ENCODE results near the gene RNF208.

Gene RNF208

DNA sequence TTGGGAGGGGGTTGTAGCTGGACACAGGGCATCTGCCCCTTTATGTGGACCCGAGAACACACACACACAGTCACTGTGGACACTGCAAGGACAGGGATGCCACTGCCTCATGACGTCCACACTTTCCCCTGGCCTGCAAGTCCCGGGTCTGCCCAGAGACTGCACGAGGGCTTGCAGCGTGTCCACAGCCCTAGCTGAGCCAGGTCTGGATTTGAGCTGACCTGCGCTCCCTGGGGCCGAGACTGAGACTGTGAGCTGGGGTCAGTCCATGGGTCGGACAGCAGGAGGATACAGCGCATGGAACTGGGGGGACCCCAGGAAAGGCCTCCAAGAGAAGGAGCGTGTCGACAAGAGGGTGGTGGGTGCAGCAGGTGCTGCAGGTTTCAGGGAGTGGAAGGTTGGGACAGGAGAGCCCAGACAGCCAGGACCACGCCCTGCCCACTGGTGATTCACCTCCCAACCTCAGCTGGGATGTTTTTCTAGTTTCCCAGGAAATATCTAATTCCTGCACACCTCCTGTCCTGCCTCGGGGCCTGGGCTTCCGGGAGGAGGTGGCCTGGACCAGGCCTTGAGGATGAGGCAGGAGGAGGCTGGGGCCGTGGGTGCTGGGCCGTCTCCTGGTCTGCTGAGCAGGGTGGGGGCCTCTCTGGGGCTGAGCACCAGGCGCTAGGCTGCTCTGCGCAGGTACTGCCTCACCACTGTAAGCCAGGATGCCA lies 4.5 kb upstream of the RNF208 start:
- DNase-seq: no peak

DNA sequence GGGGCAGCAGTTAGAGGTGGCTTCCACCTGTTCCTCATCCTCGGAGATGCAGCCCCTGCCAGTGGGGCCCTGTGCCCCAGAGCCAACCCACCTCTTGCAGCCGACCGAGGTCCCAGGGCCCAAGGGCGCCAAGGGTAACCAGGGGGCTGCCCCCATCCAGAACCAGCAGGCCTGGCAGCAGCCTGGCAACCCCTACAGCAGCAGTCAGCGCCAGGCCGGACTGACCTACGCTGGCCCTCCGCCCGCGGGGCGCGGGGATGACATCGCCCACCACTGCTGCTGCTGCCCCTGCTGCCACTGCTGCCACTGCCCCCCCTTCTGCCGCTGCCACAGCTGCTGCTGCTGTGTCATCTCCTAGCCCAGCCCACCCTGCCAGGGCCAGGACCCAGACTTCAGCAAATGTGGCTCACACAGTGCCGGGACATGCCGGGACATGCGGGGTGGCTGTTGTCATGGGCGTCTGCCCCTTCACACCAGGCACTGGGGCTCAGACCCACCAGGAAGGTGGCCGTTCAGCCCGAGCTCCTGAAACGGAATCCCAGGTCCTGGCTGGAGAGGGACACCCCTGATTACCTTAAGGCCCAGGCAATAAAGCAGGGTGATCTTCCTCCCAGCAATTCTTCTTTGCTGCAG lies 3.8 kb upstream of the RNF208 start:
- DNase-seq: no peak

DNA sequence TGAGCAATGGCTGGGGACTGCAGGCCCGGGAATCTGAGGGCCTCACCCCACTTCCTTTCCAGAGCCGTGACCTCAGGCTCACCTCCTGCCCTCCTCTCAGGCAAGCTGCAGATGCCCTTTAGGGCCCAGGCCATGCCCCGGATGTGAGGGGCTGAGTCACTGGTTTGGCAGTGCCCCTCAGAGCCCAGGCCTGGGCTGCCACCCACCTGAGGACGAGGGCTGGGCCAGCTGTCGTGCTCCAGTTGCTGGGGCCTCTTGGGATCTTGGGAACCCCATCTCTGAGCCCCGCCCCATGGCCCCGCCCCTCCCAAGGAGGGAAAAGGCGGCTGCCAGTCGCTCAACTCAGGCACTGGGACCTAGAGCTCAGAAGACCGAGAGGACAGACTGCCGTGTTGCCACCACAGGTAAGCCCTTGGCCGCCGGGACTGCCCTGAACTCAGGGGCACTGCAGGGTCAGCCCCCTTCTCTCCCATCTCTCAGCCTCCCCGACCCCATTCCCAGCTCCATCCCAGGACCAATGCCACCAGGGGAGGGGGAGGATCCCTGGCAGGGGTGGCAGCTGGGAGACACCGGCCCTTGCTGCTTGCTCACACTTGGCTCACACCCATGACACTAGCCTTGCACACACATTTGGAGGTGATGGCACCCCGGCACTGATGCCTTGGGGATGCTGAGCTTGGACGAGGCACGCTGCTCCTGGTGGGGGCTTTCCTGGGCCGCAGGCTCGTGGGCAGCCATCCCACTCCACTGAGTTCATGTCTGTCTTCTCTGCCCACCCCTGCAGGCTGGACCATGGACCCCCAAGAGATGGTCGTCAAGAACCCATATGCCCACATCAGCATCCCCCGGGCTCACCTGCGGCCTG lies 3.0 kb upstream of the RNF208 start, which contains the start of gene CYSRT1:
TSS of gene CYSRT1 (plus strand) at position 345 of the 865 bp plus-strand sequence. CDS start at position 793, 448 bp downstream.
- DNase-seq: no peak

DNA sequence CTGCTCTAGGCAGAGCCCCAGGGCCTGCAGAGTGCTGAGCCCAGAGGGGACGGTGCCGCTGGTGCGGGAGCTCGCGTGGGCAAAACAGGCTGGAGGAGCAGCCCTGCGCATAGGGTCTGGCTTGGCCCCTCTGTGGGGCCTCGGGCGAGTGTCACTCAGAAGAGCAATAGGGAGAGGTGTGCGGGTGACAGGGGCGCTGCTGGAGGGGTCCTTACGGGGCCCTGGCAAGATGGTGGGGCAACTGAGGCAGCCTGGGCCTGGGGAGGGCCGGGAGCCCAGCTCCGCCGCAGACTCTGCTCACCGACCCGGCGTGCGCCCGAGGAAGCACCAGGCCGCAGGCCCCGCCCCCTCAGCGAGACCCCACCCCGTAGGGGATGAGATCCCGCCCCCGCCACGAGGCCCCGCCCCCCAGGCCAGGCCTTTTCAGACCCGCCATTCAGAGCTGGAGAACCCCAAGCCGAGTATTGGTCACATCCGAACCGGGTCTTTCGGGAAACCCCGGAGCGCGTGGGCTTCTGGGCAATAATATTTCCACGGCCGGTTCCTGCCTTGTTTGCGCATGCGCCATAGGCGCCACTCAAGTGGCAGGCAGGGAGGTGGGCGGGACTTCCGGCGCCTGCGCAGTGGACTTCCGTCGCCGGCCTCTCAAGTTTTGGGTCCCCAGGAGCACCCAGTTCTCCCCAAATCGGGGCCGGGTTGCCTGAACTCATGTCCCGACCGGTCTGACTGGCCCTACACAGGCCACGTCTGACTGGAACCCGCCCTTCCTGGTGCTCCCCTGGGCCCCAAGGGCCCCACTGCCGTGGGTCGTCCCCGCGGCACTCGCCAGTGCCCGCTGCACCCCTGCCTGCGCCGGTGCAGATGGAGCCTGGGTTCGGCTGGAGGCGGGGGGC lies 1.3 kb upstream of the RNF208 start:
- DNase-seq: peak; percentile 99

DNA sequence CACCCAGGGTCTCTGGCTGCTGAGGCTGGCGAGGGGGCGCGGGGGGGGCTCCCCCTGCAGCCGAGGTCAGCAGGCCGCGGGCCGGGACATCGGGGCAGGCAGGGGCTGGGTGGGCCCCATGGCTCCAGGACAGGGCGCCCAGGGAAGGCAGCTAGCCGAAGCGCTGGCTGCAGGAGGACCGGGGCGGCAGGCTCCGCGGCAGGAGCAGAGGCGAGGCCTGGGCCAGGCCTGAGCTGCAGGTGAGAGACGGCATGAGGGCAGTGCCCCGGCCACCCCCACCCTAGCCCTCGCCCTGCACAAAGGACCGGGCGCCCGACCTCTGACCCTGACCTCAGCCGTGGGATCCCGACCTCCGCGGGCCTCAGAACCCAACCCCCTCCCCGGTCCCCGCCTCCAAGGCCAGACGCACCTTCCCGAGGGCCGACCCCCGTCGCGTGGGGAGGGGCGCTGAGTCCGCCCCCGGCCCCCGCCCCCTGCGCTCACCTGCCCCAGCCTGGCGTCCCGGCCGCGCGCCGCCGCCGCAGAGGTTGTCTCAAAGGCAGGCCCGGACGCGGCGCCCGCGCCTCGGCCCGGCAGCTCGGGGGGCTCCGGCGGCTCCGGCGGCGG lies 431 bp downstream of the RNF208 start:
- no peak for DNase-seq

DNA sequence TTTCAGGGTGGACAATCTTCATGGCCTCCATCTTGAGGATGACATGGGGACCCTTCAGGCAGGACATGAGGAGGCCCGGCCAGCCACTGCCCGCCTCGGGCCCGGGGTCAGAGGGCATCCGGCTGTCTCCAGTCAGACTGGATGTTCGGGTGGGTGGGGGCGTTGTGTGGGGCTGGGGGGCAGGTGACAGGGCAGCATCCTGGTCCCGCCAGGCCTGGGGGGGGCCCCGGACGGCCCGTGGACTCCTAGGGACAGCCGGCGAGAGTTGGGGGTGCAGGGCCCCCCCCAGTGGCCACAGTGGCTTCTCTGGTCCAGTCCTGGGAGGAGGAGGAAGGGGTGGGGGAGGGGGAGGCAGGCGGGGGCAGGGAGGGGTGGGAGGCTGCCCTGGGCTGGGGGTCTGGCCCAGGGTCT lies 940 bp downstream of the RNF208 start:
- DNase-seq: no peak

DNA sequence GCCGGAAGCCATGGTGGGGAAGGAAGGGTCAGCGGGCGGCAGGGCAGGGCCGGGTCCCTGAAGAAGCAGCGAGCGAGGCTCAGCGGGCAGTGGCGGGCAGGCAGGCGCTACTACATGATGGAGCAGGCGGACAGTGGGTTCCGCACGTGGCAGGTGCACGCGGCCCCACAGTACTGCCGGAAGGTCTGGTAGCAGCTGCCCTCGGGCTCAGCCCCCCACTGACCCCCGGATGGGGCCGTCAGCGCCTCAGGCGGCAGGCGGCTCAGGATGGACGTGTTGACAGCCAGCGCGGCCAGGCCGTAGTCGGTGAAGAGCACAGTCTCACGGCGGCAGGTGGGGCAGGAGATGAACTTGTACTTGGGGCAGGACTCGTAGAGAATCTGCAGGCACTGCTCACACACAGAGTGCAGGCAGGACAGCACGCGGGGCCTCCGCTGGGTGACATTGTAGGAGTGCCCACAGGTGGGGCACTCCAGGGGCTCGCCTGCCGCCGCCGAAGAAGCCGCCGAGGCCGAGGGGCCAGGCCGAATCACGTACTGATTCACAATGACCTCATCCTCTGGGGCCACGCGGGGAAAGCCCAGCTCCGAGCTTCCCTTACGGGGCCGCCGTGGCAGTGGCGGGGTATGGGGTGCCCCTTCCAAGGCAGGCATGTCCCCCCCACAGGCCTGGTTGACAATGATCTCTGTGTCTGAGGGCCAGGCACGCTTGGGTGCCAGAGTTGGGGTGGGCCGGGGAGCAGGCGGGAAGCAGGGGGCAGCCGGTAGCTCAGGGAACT lies 1.5 kb downstream of the RNF208 start:
- DNase-seq: no peak

DNA sequence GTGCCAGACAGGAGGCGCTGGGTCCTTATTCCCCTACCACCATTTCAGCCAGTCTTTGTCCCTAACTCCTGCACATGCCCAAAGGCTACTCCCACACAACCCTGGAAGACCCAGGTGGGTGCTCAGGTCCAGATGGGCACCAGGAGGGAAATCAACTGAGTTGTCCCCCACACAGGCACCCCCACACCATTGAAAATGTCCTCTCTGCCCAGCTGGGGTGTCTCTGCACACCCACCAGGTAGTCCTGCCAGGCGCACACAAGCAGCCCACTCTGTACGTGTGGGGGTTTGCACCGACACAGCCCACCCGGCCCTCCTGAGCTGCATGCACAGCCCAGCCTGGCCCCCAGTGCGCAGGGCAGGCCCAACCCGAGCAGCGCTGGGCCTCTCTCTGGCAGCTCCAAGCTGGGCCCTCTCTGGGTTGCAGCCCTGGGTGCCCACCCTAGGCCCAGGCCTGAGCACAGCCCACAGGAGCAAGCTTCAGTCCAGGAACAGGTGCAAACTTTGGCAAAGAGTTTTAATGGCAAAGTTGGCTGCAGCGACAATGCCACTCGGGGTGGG lies 2.2 kb downstream of the RNF208 start:
- DNase-seq: no peak

DNA sequence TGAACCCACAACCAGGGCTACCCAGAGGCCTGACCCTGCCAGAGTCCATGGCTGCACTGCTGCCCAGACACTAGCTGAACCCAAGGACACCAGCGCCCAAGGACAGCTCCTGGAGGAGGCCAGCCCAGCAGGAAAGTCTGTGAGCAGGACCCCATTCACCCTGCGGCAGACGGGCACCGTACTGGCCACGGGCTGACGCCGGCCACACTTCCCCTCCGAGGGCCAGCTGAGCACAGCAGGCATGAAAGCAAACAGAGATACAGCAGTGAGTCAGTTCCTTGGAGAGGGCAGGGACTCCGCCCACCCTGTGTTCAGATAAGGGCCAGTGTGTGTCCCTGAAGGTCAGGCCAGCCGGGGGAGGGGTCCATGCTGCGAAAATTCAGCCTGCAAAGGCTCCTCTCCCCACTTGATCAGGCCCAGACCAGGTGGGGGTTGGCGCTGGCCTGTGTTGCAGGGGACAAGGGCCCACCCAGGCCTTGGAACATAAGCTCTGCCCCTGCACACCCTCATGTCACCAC lies 3.2 kb downstream of the RNF208 start:
- no peak for DNase-seq

DNA sequence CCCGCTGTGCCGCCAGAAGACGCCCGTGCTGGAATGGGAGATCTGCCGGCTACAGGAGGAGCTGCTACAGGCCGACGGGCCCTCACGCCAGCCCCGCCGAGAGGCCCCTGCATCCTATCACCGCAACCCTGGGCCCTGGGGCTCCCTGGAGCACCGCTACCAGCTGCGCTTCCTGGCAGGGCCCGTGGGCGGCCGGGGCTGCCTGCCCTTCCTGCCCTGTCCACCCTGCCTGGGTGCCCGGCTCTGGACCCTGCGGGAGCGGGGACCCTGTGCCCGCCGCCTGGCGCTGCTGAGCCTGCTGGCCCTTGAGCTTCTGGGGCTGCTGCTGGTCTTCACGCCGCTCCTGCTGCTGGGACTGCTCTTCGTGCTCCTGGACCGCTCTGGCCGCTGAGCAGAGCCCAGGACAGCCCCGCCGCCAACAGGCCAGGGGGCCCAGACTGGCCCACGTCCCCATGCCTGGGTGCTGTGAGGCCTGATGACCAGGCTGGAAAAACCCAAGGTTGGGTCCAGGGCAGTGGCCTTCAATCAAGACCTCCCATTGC lies 3.8 kb downstream of the RNF208 start:
- DNase-seq: no peak

DNA sequence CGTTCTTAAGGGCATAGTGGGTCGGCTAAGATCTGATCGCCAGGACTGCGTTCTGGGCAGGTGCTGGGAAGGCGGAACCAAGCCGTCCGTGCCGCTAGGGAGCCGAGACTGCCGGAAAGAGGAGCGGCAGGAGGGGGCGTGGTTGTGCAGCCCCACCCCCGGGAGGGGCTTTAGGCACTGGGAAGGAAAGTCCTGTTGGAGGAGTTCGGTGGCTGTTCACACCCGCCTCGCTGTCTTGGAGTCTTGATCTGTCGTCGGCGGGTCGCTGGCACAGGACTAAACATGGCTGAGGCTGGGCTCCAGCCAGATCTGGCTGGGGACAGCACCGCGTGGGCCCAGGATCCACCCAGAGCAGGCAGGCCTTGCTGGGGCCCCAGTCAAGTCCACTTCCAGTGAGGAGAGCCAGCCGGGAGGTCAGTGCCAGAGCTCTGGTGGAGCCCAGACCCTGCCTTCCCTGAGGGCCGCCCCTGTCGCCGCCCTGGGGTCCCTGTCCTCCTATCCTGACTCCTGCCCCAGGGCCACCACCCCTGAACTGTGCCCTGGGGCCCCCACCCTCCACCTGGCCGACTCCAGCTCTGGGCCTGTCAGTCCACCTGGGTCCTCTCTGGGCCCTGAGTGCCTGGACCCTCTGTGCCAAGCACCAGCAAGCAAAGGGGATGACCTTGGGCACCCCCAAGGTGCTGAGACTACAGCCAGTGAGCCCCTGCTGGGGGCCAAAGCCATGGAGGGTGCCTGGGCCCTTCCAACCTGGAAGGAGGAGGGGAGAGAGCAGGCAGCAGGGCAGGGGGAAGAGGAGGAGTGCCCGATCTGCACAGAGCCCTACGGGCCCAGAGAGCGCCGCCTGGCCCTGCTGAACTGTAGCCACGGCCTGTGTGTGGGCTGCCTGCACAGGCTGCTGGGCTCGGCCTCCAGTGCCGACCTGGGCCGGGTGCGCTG lies 4.5 kb downstream of the RNF208 start:
- DNase-seq: peak; percentile 99

DNA sequence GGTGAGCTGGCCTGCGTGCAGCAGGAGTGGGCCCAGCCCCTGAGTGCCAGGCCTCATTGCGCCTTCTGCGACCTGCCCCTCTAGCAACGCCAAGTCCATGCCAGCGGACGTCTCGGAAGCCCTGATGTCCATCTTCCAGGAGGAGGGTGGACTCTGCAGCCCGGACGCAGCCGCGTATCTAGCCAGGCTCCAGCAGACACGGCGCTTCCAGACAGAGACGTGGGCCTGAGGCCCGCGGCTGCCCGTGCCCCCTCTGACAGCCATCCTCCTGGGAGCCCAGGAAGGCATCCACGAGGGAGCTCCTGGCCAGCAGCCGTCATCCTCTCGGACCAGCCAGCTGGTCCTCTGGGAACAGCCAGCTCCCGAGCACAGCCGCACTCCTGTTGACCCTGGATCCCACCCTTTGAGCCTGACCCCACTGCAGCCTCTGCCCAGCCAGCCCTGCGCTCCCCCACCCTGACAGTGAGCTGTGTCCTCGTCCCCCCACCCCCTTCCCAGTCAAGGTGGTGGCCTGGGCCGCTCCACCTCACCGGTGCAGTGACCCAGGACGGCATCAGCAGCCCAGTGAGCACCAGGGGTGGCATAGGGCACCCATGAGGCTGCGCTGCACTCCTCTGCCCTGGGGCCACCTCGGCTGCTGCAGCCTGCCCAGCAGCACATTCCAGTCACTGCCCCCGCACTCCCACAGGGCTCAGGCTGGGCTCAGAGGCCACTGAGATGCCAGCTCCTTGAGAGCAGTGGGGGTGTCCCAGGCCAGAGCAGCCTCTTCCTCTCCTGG lies 5.7 kb downstream of the RNF208 start:
- DNase-seq: no peak

DNA sequence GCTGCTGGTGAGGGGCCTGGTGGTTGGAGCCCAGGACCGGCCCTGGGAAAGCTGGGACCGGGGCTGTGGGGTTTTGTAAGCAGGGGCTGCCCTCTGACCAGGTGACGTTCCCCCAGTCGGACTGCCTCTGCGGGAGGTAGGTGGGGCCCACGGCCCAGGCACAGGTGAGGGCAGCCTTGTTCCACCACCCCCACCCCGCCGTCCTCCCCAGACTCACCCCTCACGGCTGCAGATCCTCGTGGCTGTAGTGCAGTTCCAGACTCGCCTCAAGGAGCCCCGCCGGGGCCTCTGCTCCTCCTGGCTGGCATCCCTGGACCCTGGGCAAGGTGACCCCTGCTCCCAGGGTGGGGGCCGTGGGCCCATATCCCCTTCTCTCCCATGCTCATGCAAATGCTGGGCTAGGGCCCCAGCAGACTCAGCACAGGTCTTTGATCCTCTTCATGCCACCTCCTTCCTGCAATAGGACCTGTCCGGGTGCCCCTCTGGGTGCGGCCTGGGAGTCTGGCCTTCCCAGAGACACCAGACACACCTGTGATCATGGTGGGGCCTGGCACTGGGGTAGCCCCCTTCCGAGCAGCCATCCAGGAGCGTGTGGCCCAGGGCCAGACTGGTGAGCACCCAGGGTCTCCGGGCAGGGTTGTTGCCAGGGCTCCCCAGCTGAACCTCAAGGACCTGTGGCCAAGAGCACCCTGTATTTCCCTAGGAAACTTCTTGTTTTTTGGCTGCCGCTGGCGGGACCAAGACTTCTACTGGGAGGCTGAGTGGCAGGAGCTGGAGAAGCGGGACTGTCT lies 6.6 kb downstream of the RNF208 start:
- DNase-seq: peak; percentile 28

DNA sequence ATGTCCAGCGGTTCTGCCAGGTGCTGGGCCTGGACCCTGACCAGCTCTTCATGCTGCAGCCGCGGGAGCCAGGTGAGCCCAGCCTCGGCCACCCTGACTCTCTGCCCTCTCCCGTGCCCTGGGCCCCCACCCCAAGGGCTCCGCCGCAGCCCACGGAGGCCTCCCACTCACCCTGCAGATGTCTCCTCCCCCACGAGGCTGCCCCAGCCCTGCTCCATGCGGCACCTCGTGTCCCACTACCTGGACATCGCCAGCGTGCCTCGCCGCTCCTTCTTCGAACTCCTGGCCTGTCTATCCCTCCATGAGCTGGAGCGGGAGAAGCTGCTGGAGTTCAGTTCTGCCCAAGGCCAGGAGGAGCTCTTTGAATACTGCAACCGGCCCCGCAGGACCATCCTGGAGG lies 7.4 kb downstream of the RNF208 start:
- DNase-seq: no peak

DNA sequence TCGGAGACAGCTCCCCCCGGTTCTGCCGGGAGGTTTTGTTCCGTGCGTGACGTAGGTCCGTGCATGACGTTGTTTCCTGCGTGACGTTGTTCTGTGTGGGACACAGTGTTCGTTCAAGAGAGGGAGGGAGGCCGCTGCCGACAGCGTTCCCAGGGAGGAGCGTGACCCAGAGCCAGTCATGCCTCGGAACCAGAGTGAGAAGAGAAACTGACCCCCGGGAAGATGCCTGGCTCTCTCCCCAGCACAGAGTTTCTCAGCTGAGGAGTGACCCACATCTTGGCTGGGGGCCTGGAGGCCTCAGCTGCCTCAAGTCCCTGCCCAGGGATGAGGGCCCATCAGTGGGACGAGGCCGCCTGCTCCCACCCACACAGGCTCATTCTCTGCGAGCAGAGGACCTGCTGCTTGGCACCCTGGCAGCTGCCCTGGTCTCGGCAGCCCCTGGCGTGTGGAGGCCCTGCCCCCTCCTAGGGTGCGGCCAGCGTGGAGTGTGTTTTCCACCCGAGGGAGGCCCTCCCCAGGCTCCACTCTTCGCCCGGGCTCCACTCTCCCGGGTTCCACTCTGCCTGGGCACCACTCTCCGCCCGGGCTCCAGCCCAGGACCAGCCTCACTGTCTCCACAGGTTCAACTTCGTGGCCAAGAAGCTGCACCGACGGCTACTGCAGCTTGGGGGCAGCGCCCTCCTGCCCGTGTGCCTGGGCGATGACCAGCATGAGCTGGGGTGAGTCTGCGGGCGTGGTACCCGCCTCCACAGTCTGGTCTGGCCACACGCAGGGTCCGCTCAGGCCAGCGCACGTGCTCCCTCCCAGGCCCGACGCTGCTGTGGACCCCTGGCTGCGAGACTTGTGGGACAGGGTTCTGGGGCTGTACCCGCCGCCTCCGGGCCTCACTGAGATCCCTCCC lies 8.6 kb downstream of the RNF208 start:
- peak; percentile 90 for DNase-seq

DNA sequence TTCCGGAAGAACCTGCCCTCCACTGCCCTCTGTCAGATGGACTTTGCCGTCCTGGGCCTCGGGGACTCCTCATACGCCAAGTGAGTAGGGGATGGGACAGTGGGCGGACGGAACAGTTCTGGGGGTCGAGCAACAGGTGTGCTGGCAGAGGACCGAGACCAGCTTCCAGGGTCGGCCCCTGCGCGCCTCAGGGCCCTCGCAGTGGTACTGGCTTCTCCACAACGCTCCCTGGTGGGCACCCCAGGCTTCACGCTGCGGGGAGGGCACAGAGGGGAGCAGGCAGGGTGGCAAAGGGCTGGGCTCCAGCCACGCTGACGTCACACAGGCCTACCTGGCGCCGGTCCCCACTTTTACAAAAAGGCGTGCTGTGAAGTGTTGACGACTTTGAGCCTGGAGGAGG lies 9.5 kb downstream of the RNF208 start:
- peak; percentile 79 for DNase-seq

DNA sequence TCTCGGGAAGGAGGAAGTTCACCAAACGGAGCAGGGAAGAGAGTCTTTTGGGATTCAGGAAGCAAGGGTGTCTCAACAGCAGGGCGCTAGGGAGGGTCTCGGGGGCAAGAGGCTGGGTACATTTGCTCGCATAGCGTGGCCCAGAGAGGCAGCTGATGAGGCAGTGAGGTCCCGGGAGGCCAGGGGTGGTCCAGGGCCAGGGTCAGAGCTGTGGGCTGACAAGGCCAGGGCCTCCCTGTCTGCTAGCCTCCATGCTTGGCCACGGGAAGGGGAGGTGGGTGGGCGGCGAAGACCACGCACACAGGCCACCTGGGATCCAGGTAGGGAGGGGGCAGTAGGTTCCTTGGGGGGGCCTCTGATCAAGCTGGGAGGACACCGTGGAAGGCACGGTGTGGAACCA lies 10.5 kb downstream of the RNF208 start:
- no peak for DNase-seq

All from 8988T (cell line).